Panc1 (cell line): ENCODE data around the gene HTRA3. TPM values are rescaled to one million over a fixed set of nuclear protein-coding genes. Genes with fewer than 3 reads are reported as not detected.
"Not testable (repeated sequence)": the region's sequence is repeated elsewhere in the genome, so short reads cannot be mapped to it uniquely, and the experiment has no call there.

Experiments
- ATAC-seq: fragments of 200-7000 bp; cut with Tn5 transposase; 2 replicates; pipeline ENCODE4 v1.9.1; 2020; ENCODE audit warnings: mild to moderate bottlenecking, moderate library complexity
- BruUV-seq: library from RNA; stranded (reverse); fragments of 400-500 nt; replicated peaks from 2 replicates; lab custom pipeline; 2021; lab: Mats Ljungman, UMichigan
- CTCF ChIA-PET: fragments of 300-600 bp; sonication (Branson Sonifier 250); formaldehyde crosslinking; loops from one replicate; lab custom pipeline; 2022; ENCODE audit warnings: antibody characterized with exemption; lab: Charles Lee
- POLR2A ChIA-PET: fragments of 300-600 bp; sonication (Branson Sonifier 250); formaldehyde crosslinking; loops from one replicate; lab custom pipeline; 2022; ENCODE audit warnings: antibody characterized with exemption; lab: Charles Lee
- DNase-seq: peaks from one replicate; pipeline ENCODE4 v3.0.0-alpha.2; 2010; ENCODE audit warnings: low read depth, low spot score
- H3K27ac ChIP-seq: 2 replicates; pipeline ENCODE4 v1.5.1; 2011; ENCODE audit warnings: mild to moderate bottlenecking, low read length, inconsistent platforms
- H3K27me3 ChIP-seq: fragments of 200-500 bp; sonication (Bioruptor generic); 2 replicates; pipeline ENCODE4 v1.6.0; 2014; ENCODE audit warnings: low read length, inconsistent platforms; ENCODE audit not compliant: control insufficient read depth, insufficient read depth
- H3K36me3 ChIP-seq: fragments of 200-500 bp; sonication (Bioruptor generic); 2 replicates; pipeline ENCODE4 v1.5.1; 2014; ENCODE audit warnings: inconsistent platforms, mild to moderate bottlenecking, low read length, moderate library complexity; ENCODE audit not compliant: control insufficient read depth, insufficient read depth
- H3K4me1 ChIP-seq: 2 replicates; pipeline ENCODE4 v1.5.1; 2011; ENCODE audit warnings: inconsistent platforms, mild to moderate bottlenecking, low read length, moderate library complexity; ENCODE audit not compliant: control insufficient read depth, insufficient read depth
- H3K4me3 ChIP-seq, 2 experiments: 2 replicates each; pipeline ENCODE4 v1.5.1; 2011 to 2012; ENCODE audit warnings: low read depth in 2 of 2, low read length in 2 of 2, mild to moderate bottlenecking in 2 of 2, inconsistent platforms in 1 of 2, moderate library complexity in 1 of 2
- H3K9me3 ChIP-seq: fragments of 200-500 bp; sonication (Bioruptor generic); 2 replicates; pipeline ENCODE4 v1.5.1; 2014; ENCODE audit warnings: low read depth, mild to moderate bottlenecking, inconsistent platforms, low read length, moderate library complexity; ENCODE audit not compliant: control insufficient read depth, insufficient read depth
- CTCF ChIP-seq: fragments of 450-650 bp; IDR thresholded peaks from 2 replicates; pipeline ENCODE4 v1.5.1; 2017; ENCODE audit warnings: mild to moderate bottlenecking
- POLR2AphosphoS5 ChIP-seq: IDR thresholded peaks from 2 replicates; pipeline ENCODE4 v1.6.1; 2012; ENCODE audit warnings: mild to moderate bottlenecking, low read depth, low read length, moderate library complexity
- REST ChIP-seq, 2 experiments: IDR thresholded peaks; 2 replicates each; pipeline ENCODE4 v1.6.1; 2011 to 2012; ENCODE audit warnings: low read depth in 2 of 2, control low read depth in 1 of 2, low read length in 1 of 2, mild to moderate bottlenecking in 1 of 2, moderate library complexity in 1 of 2; ENCODE audit not compliant: insufficient read depth in 1 of 2
- SIN3A ChIP-seq: IDR thresholded peaks from 2 replicates; pipeline ENCODE4 v1.6.1; 2012; ENCODE audit warnings: low read depth, mild to moderate bottlenecking, low read length, moderate library complexity, borderline replicate concordance; ENCODE audit not compliant: insufficient read depth
- TCF7L2 ChIP-seq: IDR thresholded peaks from 2 replicates; pipeline ENCODE4 v1.6.1; 2011; ENCODE audit warnings: mild to moderate bottlenecking, low read depth, low read length, inconsistent platforms
- in situ Hi-C: cut with HindIII; loops from 2 replicates; pipeline ENCODE4 v1.10.0; 2016; ENCODE audit warnings: low sequenced_read_pairs, low pct_unique_long_range_greater_than_20kb
- intact Hi-C: fragments of 100-400 bp; cut with micrococcal nuclease; formaldehyde crosslinking; loops from one replicate; pipeline ENCODE4 v1.10.0; 2022; ENCODE audit not compliant: unreplicated experiment
- total RNA-seq: library from RNA; stranded (reverse); gene quantifications from one replicate; pipeline ENCODE4 v1.2.1, GENCODE V29; 2021; ENCODE audit not compliant: unreplicated experiment

HTRA3 gene
- total RNA-seq, 1 experiment from 2014 or later: 0.98 TPM

GRCh38 chr4:8348071-8348470, 78.5 kb downstream of the HTRA3 start:
- ChIA-PET POLR2A (no interaction called here), CTCF (no interaction called here)
- H3K27me3 ChIP-seq: no peaks in the 10 kb centered on the region
- H3K9me3 ChIP-seq: no peaks in the 10 kb centered on the region
- intact Hi-C loops (no loop called here), in situ Hi-C loops (no loop called here)
- no peak overlapping the region for H3K4me3 ChIP-seq
- TF ChIP-seq REST (IDR thresholded peaks at IDR 0.05; ENCODE audit: insufficient read depth in 1 of 2, low read depth in 2 of 2, low read length in 1 of 2): no peak
- no peak overlapping the region for H3K27ac ChIP-seq
- BruUV-seq: no TSS peak
- H3K36me3 ChIP-seq: no peaks in the 10 kb centered on the region
- H3K4me1 ChIP-seq: no peaks in the 10 kb centered on the region
- no peak for DNase-seq
- no peak for ATAC-seq

- H3K4me3 ChIP-seq, DNase-seq, BruUV-seq, intact Hi-C loops, H3K4me1 ChIP-seq, H3K27ac ChIP-seq, H3K27me3 ChIP-seq, ATAC-seq, in situ Hi-C loops, H3K36me3 ChIP-seq, H3K9me3 ChIP-seq, POLR2A ChIA-PET: not testable (repeated sequence)
- CTCF ChIA-PET: interaction anchor here (0.7 kb wide), 1 partner anchor 16 kb away, joined by 4 read pairs; no protein-coding TSS in a partner anchor
Measured at GRCh38 chr4:8349236-8349635, 79.7 kb downstream of the HTRA3 start.

GRCh38 chr4:8349664-8350236, 80.2 kb downstream of the HTRA3 start:
- Histone ChIP-seq H3K4me1 (no peaks in the 10 kb centered on the region), H3K36me3 (no peaks in the 10 kb centered on the region), H3K9me3 (no peaks in the 10 kb centered on the region), H3K4me3 (no peak overlapping the region), H3K27ac (no peak overlapping the region), H3K27me3 (no peaks in the 10 kb centered on the region)
- intact Hi-C loops: no loop called here
- ATAC-seq (no peak), DNase-seq (no peak)
- TF ChIP-seq SIN3A (no peak), POLR2AphosphoS5 (no peak), TCF7L2 (no peak), CTCF (no peak), REST (IDR thresholded peaks at IDR 0.05; ENCODE audit: insufficient read depth in 1 of 2, low read depth in 2 of 2, low read length in 1 of 2) (no peak)
- no TSS peak for BruUV-seq
- POLR2A ChIA-PET: no interaction called here
- in situ Hi-C loops: no loop called here
- CTCF ChIA-PET: interaction anchor here (0.7 kb wide), 1 partner anchor 17 kb away, joined by 4 read pairs; no protein-coding TSS in a partner anchor
